GM23338 (cell line): ENCODE results near the gene STPG4. TPM values are rescaled to one million over a fixed set of nuclear protein-coding genes. Genes with fewer than 3 reads are reported as not detected.

Experiments used
- ATAC-seq: fragments of 200-7000 bp; cut with Tn5 transposase; 3 replicates; pipeline ENCODE4 v1.9.1; 2020
- DNase-seq: peaks from one replicate; pipeline ENCODE4 v3.0.0-alpha.2; 2015; ENCODE audit warnings: low spot score
- H2AFZ ChIP-seq: fragments of 200-600 bp; sonication (generic); 2 replicates; pipeline ENCODE4 v1.8.0; 2016; ENCODE audit warnings: antibody characterized with exemption, mild to moderate bottlenecking, moderate library complexity
- H3F3A ChIP-seq: fragments of 200-600 bp; sonication (generic); replicated peaks from 2 replicates; pipeline ENCODE4 v1.8.0; 2017; ENCODE audit warnings: antibody characterized with exemption, mixed run types, low read depth
- H3K27ac ChIP-seq: fragments of 200-600 bp; sonication (generic); 2 replicates; pipeline ENCODE4 v1.6.1; 2016; ENCODE audit warnings: low read depth
- H3K27me3 ChIP-seq: fragments of 200-600 bp; sonication (generic); 2 replicates; pipeline ENCODE4 v1.8.0; 2016; ENCODE audit warnings: mild to moderate bottlenecking, mixed run types, moderate library complexity; ENCODE audit not compliant: insufficient read depth
- H3K36me3 ChIP-seq: fragments of 200-600 bp; sonication (generic); 2 replicates; pipeline ENCODE4 v1.8.0; 2016; ENCODE audit warnings: mild to moderate bottlenecking; ENCODE audit not compliant: insufficient read depth
- H3K4me1 ChIP-seq: fragments of 200-600 bp; sonication (generic); 2 replicates; pipeline ENCODE4 v1.8.0; 2016; ENCODE audit warnings: mild to moderate bottlenecking, moderate library complexity; ENCODE audit not compliant: insufficient read depth
- H3K4me2 ChIP-seq: fragments of 200-600 bp; sonication (generic); 2 replicates; pipeline ENCODE4 v1.7.1; 2017; ENCODE audit warnings: mixed run types
- H3K4me3 ChIP-seq: fragments of 200-600 bp; sonication (generic); 2 replicates; pipeline ENCODE4 v1.6.1; 2016; ENCODE audit warnings: mixed run types
- H3K79me2 ChIP-seq: fragments of 200-600 bp; sonication (generic); replicated peaks from 2 replicates; pipeline ENCODE4 v1.8.0; 2017; ENCODE audit warnings: mild to moderate bottlenecking; ENCODE audit not compliant: insufficient read depth
- H3K9me2 ChIP-seq: fragments of 200-600 bp; sonication (generic); 2 replicates; pipeline ENCODE4 v1.8.0; 2017; ENCODE audit not compliant: insufficient read depth
- H4K20me1 ChIP-seq: fragments of 200-600 bp; sonication (generic); replicated peaks from 2 replicates; pipeline ENCODE4 v1.8.0; 2017; ENCODE audit warnings: mild to moderate bottlenecking; ENCODE audit not compliant: insufficient read depth
- H3K27ac Mint-ChIP-seq: 2 replicates; pipeline ENCODE4 v1.8.0; 2020; ENCODE audit warnings: inconsistent platforms, mild to moderate bottlenecking, moderate library complexity, mixed read lengths
- H3K27me3 Mint-ChIP-seq: 3 replicates; pipeline ENCODE4 v1.8.0; 2022; ENCODE audit warnings: low read depth, mild to moderate bottlenecking, moderate library complexity, mixed read lengths, inconsistent platforms; ENCODE audit not compliant: insufficient read depth, poor library complexity
- H3K36me3 Mint-ChIP-seq: 3 replicates; pipeline ENCODE4 v1.8.0; 2021; ENCODE audit warnings: low read depth, mild to moderate bottlenecking, inconsistent platforms, moderate library complexity, mixed read lengths
- H3K4me1 Mint-ChIP-seq: 3 replicates; pipeline ENCODE4 v1.8.0; 2020; ENCODE audit warnings: mild to moderate bottlenecking, inconsistent platforms, mixed read lengths
- H3K4me3 Mint-ChIP-seq: 3 replicates; pipeline ENCODE4 v1.8.0; 2021; ENCODE audit warnings: moderate library complexity, mild to moderate bottlenecking, inconsistent platforms, mixed read lengths
- H3K9me3 Mint-ChIP-seq: 3 replicates; pipeline ENCODE4 v1.8.0; 2020; ENCODE audit warnings: moderate library complexity, mild to moderate bottlenecking, inconsistent platforms, mixed read lengths
- CREB1 ChIP-seq: fragments of 250-450 bp; sonication (Bioruptor Pico); IDR thresholded peaks from 2 replicates; pipeline ENCODE4 v1.5.0; 2020; ENCODE audit warnings: low read depth, mild to moderate bottlenecking, moderate library complexity
- CTCF ChIP-seq, 2 experiments: fragments of 200-600 bp in 1 of 2; sonication (generic) in 1 of 2; conservative IDR thresholded peaks; 2 replicates each; pipeline versions ENCODE4 v1.5.1 to v1.6.1; 2016 to 2017; ENCODE audit warnings: antibody characterized with exemption in 2 of 2, low read depth in 2 of 2, mild to moderate bottlenecking in 2 of 2, moderate library complexity in 1 of 2
- ETS1 ChIP-seq: IDR thresholded peaks from 2 replicates; pipeline ENCODE4 v1.6.1; 2016; ENCODE audit warnings: antibody characterized with exemption
- EZH2 ChIP-seq: fragments of 200-600 bp; sonication (generic); IDR thresholded peaks from one replicate; pipeline ENCODE4 v1.8.0; 2017; ENCODE audit warnings: antibody characterized with exemption, mild to moderate bottlenecking, low read depth; ENCODE audit not compliant: unreplicated experiment
- EZH2phosphoT487 ChIP-seq: fragments of 200-600 bp; sonication (generic); IDR thresholded peaks from one replicate; pipeline ENCODE4 v1.8.1; 2018; ENCODE audit warnings: antibody characterized with exemption; ENCODE audit not compliant: unreplicated experiment
- JUNB ChIP-seq: IDR thresholded peaks from one replicate; pipeline ENCODE4 v1.6.1; 2016; ENCODE audit warnings: antibody characterized with exemption; ENCODE audit not compliant: unreplicated experiment
- NANOG ChIP-seq: IDR thresholded peaks from 2 replicates; pipeline ENCODE4 v1.6.1; 2016; ENCODE audit warnings: antibody characterized with exemption, borderline replicate concordance
- POLR2AphosphoS5 ChIP-seq: IDR thresholded peaks from 2 replicates; pipeline ENCODE4 v1.6.1; 2016; ENCODE audit warnings: antibody characterized with exemption, low read depth
- REST ChIP-seq: IDR thresholded peaks from one replicate; pipeline ENCODE4 v1.6.1; 2018; ENCODE audit warnings: antibody characterized with exemption; ENCODE audit not compliant: unreplicated experiment
- STAT1 ChIP-seq: IDR thresholded peaks from one replicate; pipeline ENCODE4 v1.6.1; 2016; ENCODE audit warnings: antibody characterized with exemption; ENCODE audit not compliant: unreplicated experiment
- ZNF114 ChIP-seq: fragments of 250-450 bp; sonication (Bioruptor Pico); IDR thresholded peaks from 2 replicates; pipeline ENCODE4 v1.5.0; 2020; ENCODE audit warnings: mild to moderate bottlenecking, moderate library complexity
- ZNF331 ChIP-seq: fragments of 250-450 bp; sonication (Bioruptor Pico); IDR thresholded peaks from 2 replicates; pipeline ENCODE4 v1.5.0; 2020; ENCODE audit warnings: low read depth, mild to moderate bottlenecking, moderate library complexity
- ZNF462 ChIP-seq: fragments of 250-450 bp; sonication (Bioruptor Pico); IDR thresholded peaks from 2 replicates; pipeline ENCODE4 v1.5.0; 2020; ENCODE audit warnings: mild to moderate bottlenecking, moderate library complexity
- polyA plus RNA-seq: library from polyadenylated mRNA; unstranded; fragments of >200 nt; fragmentation: Nextera tagmentation; extraction: Ambion mirVana; gene quantifications from 2 replicates; pipeline ENCODE4 v1.2.1, GENCODE V29; 2016
- total RNA-seq: library from RNA; depleted of rRNA; stranded (reverse); fragments of >200 nt; shearing (Covaris generic); gene quantifications from 2 replicates; pipeline ENCODE4 v1.2.3, GENCODE V29; 2014

Gene STPG4
- total and polyA plus RNA-seq, 2 experiments from 2014 or later, result 0.28 TPM; not detected in 1

- peak overlapping the region; percentile 67; the same call in 1 of the 2 replicates for H3K4me2 ChIP-seq
- Mint-ChIP-seq H3K36me3 (no peaks in the 10 kb centered on the region; the same call in 1 of the 3 replicates), H3K4me3 (no peak overlapping the region), H3K4me1 (peaks cover 41% of the 10 kb centered on the region), H3K9me3 (no peaks in the 10 kb centered on the region), H3K27ac (peak overlapping the region; percentile 75; the same call in 1 of the 2 replicates), H3K27me3 (peaks cover 22% of the 10 kb centered on the region)
- H3K4me1 ChIP-seq, result peaks cover 18% of the 10 kb centered on the region
- H3K36me3 ChIP-seq, result no peaks in the 10 kb centered on the region
- peaks cover 6% of the 10 kb centered on the region; the same call in 1 of the 2 replicates for H3K9me2 ChIP-seq
- no peaks in the 10 kb centered on the region; the same call in 1 of the 2 replicates for H3F3A ChIP-seq
- peak; percentile 12 for ATAC-seq
- no peak overlapping the region for H3K4me3 ChIP-seq
- TF ChIP-seq REST, result no peak
- no peak for TF ChIP-seq JUNB
- no peak for TF ChIP-seq ZNF331 (CRISPR knock-in tag)
- no peak for TF ChIP-seq STAT1
- TF ChIP-seq CREB1, result no peak
- no peak for TF ChIP-seq EZH2phosphoT487
- no peak for TF ChIP-seq ZNF462
- no peak for TF ChIP-seq NANOG
- no peak for TF ChIP-seq ZNF114
- TF ChIP-seq ETS1, result no peak
- TF ChIP-seq CTCF (conservative IDR thresholded peaks at IDR 0.05; ENCODE audit: low read depth in 2 of 2), result no peak
- TF ChIP-seq EZH2, result no peak
- no peak for TF ChIP-seq POLR2AphosphoS5
- peak overlapping the region; percentile 74; the same call in 1 of the 2 replicates for H3K27ac ChIP-seq
- no peaks in the 10 kb centered on the region; the same call in 1 of the 2 replicates for H3K79me2 ChIP-seq
- H4K20me1 ChIP-seq, result no peaks in the 10 kb centered on the region
- no peak overlapping the region for H2AFZ ChIP-seq
- no peak for DNase-seq
- H3K27me3 ChIP-seq, result no peaks in the 10 kb centered on the region
These were observed 84.8 kb downstream of the STPG4 start for GRCh38 chr2:47070155-47070919.
